ENCODE data around the gene GGT6.
"Not testable (repeated sequence)": the region's sequence is repeated elsewhere in the genome, so short reads cannot be mapped to it uniquely, and the experiment has no call there.

GGT6 gene

GRCh38 chr17:4560421-4560820 lies at the start of gene GGT6:
TSS of gene GGT6 (minus strand) at chr17:4560577. CDS start at chr17:4560521, 56 bp downstream.
- no peak for DNase-seq (ENCODE audit: low read depth)

- no peak for DNase-seq (ENCODE audit: low read depth)
Measured at GRCh38 chr17:4610162-4610561, 49.8 kb upstream of the GGT6 start.

- no peak for DNase-seq (ENCODE audit: low read depth)
Measured at GRCh38 chr17:4609761-4610160, 49.4 kb upstream of the GGT6 start.

GRCh38 chr17:4607773-4608187 lies 47.4 kb upstream of the GGT6 start:
- no peak for DNase-seq (ENCODE audit: low read depth)

GRCh38 chr17:4607261-4607741 lies 46.9 kb upstream of the GGT6 start:
- no peak for DNase-seq (ENCODE audit: low read depth)

GRCh38 chr17:4605826-4606225 lies 45.4 kb upstream of the GGT6 start:
- no peak for DNase-seq (ENCODE audit: low read depth)

GRCh38 chr17:4604736-4605135 lies 44.4 kb upstream of the GGT6 start:
- DNase-seq (ENCODE audit: low read depth): not testable (repeated sequence)

GRCh38 chr17:4604111-4604644 lies 43.8 kb upstream of the GGT6 start:
- DNase-seq (ENCODE audit: low read depth): no peak

- DNase-seq (ENCODE audit: low read depth): no peak
Measured at GRCh38 chr17:4602041-4602440, 41.7 kb upstream of the GGT6 start.

GRCh38 chr17:4601326-4601725 lies 40.9 kb upstream of the GGT6 start:
- no peak for DNase-seq (ENCODE audit: low read depth)

- no peak for DNase-seq (ENCODE audit: low read depth)
Measured at GRCh38 chr17:4600563-4600962, 40.2 kb upstream of the GGT6 start.

- DNase-seq (ENCODE audit: low read depth): no peak
Measured at GRCh38 chr17:4599505-4600281, 39.3 kb upstream of the GGT6 start.

- no peak for DNase-seq (ENCODE audit: low read depth)
Measured at GRCh38 chr17:4598776-4599504, 38.6 kb upstream of the GGT6 start.

- DNase-seq (ENCODE audit: low read depth): no peak
Measured at GRCh38 chr17:4597975-4598374, 37.6 kb upstream of the GGT6 start.

GRCh38 chr17:4596636-4597380 lies 36.4 kb upstream of the GGT6 start:
- no peak for DNase-seq (ENCODE audit: low read depth)

GRCh38 chr17:4595685-4596342 lies 35.4 kb upstream of the GGT6 start:
- not testable (repeated sequence) for DNase-seq (ENCODE audit: low read depth)

- no peak for DNase-seq (ENCODE audit: low read depth)
Measured at GRCh38 chr17:4594931-4595684, 34.7 kb upstream of the GGT6 start.

- no peak for DNase-seq (ENCODE audit: low read depth)
Measured at GRCh38 chr17:4594406-4594805, 34.0 kb upstream of the GGT6 start.

- no peak for DNase-seq (ENCODE audit: low read depth)
Measured at GRCh38 chr17:4593021-4593421, 32.6 kb upstream of the GGT6 start.

- DNase-seq (ENCODE audit: low read depth): no peak
Measured at GRCh38 chr17:4592240-4593005, 32.0 kb upstream of the GGT6 start.

All from GM04504 (cell line).